Skeletal muscle tissue (tissue), 4 donors: ENCODE measurements around the gene PSTPIP2. TPM values are rescaled to one million over a fixed set of nuclear protein-coding genes. Genes with fewer than 3 reads are reported as not detected.
"Not testable (repeated sequence)": the region's sequence is repeated elsewhere in the genome, so short reads cannot be mapped to it uniquely, and the experiment has no call there.

Source experiments
- H3K27ac ChIP-seq: one replicate; pipeline ENCODE4 v1.7.0; 2013; ENCODE audit warnings: mild to moderate bottlenecking, low read depth, low read length, inconsistent platforms
- H3K27me3 ChIP-seq, 3 donors: one replicate each; pipeline ENCODE4 v1.7.0; 2013; ENCODE audit warnings: low read length in 3 of 3; ENCODE audit not compliant: control insufficient read depth in 3 of 3, insufficient read depth in 3 of 3
- H3K36me3 ChIP-seq, 3 donors: one replicate each; pipeline ENCODE4 v1.7.0; 2013; ENCODE audit warnings: low read length in 3 of 3; ENCODE audit not compliant: control insufficient read depth in 3 of 3, insufficient read depth in 3 of 3
- H3K4me1 ChIP-seq, 3 donors: one replicate each; pipeline ENCODE4 v1.7.0; 2013; ENCODE audit warnings: low read length in 3 of 3, mild to moderate bottlenecking in 3 of 3; ENCODE audit not compliant: control insufficient read depth in 3 of 3, insufficient read depth in 3 of 3
- H3K4me3 ChIP-seq, 3 donors: one replicate each; pipeline ENCODE4 v1.7.0; 2013; ENCODE audit warnings: low read length in 3 of 3
- H3K9ac ChIP-seq, 3 donors: one replicate each; pipeline ENCODE4 v1.7.0; 2013; ENCODE audit warnings: low read length in 3 of 3, mild to moderate bottlenecking in 3 of 3, moderate library complexity in 2 of 3, low read depth in 1 of 3
- H3K9me3 ChIP-seq, 3 donors: one replicate each; pipeline ENCODE4 v1.7.0; 2013; ENCODE audit warnings: low read length in 3 of 3; ENCODE audit not compliant: control insufficient read depth in 3 of 3
- total RNA-seq: library from RNA; depleted of rRNA; stranded (reverse); fragments of >200 nt; gene quantifications from one replicate; pipeline ENCODE4 v1.2.3, GENCODE V29; 2014
- donor health status: Osteomylitis.

The PSTPIP2 gene
- total RNA-seq, 1 donor from 2014 or later: 3.1 TPM

DNA sequence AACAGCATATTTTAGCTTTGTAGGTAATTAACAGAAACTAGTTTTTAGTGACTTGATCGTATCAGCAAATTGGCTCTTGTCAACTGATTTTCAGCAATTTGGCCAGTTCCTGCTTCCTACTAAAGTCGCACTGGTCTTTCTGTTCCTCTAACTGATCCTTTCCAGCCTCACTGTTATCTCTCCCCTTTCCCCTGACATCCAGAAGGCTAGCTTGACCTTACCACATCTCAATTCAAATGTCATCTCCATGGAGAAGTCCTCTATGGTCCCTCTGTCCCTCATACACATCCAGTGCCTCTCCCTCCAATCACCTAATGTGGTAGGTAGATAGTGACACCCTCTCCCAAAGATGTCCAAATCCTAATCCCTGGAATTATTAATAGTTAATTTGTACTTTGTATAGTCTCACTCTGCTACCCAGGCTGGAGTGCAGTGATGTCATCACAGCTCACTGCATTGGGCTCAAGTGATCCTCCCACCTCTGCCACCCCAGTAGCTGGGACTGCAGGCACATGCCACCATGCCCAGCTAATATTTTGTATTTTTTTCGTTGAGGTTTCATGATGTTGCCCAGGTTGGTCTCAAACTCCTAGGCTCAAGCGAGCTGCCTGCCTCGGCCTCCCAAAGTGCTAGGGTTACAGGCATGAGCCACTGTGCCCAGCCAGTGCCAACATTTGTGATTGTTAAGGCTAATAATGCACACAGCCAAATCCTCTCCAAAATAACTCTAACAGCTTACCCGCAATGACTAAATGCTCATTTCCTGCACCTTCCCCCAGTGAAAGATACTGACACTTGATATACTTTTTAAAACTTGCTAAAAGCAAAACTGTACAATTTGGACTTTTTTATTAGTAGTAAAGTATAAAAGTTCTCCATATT is 16.9 kb downstream of the PSTPIP2 start:
- H3K9me3 ChIP-seq: no peaks in the 10 kb centered on the region
- H3K36me3 ChIP-seq: no peaks in the 10 kb centered on the region
- H3K4me1 ChIP-seq: peaks cover 4 to 7% (median 4%) of the 10 kb centered on the region in 3 donors
- H3K4me3 ChIP-seq: no peak overlapping the region
- no peak overlapping the region for H3K27ac ChIP-seq
- H3K27me3 ChIP-seq: no peaks in the 10 kb centered on the region
- no peak overlapping the region for H3K9ac ChIP-seq

GRCh38 chr18:46053368-46054095 is 18.5 kb downstream of the PSTPIP2 start:
- Histone ChIP-seq H3K4me3 (no peak overlapping the region), H3K9me3 (no peaks in the 10 kb centered on the region), H3K4me1 (peaks cover 4 to 7% (median 4%) of the 10 kb centered on the region in 3 donors), H3K27ac (no peak overlapping the region), H3K9ac (no peak overlapping the region), H3K36me3 (no peaks in the 10 kb centered on the region), H3K27me3 (no peaks in the 10 kb centered on the region)

DNA sequence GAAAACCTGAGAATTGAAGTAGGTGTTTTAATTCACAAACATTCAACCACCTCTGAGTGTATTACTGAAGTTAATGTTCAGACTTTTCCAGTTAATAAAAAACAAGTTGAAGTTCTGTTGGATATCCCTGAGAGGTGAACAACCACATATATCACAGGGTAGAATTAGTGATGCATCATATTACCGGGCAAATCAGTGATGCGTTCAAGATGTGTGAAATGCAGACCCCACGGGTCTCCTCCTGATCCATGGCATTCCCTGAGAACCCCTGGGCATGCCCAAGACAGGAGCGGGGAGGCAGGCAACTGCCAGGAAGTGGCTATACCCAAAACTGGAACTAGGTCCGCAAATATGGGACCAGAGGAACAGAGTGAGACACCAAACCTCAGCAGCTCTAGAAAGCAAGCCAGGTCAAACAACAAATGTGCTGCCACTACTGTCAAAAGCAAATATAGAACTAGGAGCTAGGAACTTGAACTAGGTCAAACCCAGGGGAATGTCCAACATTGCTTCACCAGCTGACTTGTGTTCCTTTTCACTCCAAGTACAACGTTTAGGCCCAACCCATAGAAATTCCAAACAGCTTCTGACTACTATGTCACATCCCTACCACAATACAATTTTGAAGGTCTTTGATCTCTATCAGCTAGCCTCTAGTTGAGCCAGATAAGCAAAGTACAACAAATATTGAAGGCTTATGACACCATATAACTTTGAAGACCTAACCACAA is 20.2 kb downstream of the PSTPIP2 start:
- Histone ChIP-seq H3K4me1 (peaks cover 4 to 7% (median 4%) of the 10 kb centered on the region in 3 donors), H3K36me3 (no peaks in the 10 kb centered on the region), H3K9me3 (no peaks in the 10 kb centered on the region), H3K27ac (peak overlapping the region; percentile 40), H3K27me3 (no peaks in the 10 kb centered on the region), H3K4me3 (no peak overlapping the region), H3K9ac (no peak overlapping the region)

- Histone ChIP-seq H3K4me3 (no peak overlapping the region), H3K9me3 (no peaks in the 10 kb centered on the region), H3K9ac (no peak overlapping the region), H3K4me1 (peaks cover 4% of the 10 kb centered on the region in 3 donors), H3K27me3 (no peaks in the 10 kb centered on the region), H3K27ac (no peak overlapping the region), H3K36me3 (no peaks in the 10 kb centered on the region)
Measured at GRCh38 chr18:46050268-46050667, 21.8 kb downstream of the PSTPIP2 start.

DNA sequence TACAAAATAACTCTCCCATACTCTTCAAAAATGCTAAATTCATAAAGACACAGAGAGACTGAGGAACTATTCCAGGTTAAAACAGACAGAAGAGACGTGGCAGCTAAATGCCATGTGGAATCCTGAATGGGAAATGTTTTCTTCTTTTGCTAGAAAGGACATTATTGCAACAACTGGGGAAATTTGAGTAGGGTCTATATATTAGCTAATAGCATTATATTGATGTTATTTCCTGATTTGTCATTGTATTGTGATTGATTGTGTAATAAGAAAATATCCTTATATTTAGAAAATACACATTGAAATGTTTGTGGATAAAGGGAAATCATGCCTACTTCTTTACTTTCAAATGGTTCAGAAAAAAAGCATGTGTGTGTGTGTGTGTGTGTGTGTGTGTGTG is 23.4 kb downstream of the PSTPIP2 start:
- no peak overlapping the region for H3K9ac ChIP-seq

DNA sequence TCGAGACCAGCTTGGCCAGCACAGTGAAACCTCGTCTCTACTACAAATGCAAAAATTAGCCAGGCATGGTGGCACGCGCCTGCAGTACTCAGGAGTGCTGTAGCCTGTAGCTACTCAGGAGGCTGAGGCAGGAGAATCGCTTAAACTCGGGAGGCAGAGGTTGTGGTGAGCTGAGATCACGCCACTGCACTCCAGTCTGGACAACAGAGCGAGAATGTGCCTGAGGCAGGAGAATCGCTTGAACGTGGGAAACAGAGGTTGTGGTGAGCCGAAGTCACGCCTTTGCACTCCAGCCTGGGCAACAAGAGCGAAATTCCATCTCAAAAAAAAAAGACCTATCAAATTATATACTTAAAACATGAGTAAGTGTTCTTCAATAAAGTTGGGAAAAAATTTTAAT is 24.7 kb downstream of the PSTPIP2 start:
- H3K27me3 ChIP-seq, H3K27ac ChIP-seq, H3K36me3 ChIP-seq: not testable (repeated sequence)

More for the DNA sequence above, 23.4 kb downstream of the PSTPIP2 start:
- Histone ChIP-seq H3K27me3 (no peaks in the 10 kb centered on the region), H3K36me3 (no peaks in the 10 kb centered on the region), H3K4me3 (no peak overlapping the region), H3K27ac (no peak overlapping the region), H3K4me1 (peaks cover 4% of the 10 kb centered on the region in 3 donors), H3K9me3 (no peaks in the 10 kb centered on the region)

DNA sequence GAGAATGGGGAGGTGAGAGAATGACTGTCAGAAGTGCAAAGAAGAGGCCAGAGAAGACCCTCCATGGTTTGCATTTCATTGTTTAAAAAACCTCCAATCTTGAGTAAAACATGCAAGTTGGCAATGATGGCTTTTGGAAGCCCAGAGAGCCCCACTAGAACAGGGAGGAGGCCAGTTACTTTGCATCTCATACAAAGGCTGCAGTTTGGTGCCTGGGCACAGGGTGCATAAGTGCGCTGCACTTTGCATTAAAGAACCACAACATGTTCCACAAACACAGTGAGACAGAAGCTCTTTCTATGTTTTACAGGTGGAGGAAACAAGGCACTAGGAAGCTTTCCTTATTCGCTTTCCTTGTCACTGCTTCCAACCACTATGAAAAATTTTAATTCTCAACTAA is 25.4 kb downstream of the PSTPIP2 start:
- Histone ChIP-seq H3K27me3 (no peaks in the 10 kb centered on the region), H3K27ac (no peak overlapping the region), H3K4me1 (peaks cover under 1% of the 10 kb centered on the region in 3 donors), H3K4me3 (no peak overlapping the region), H3K9me3 (no peaks in the 10 kb centered on the region), H3K36me3 (no peaks in the 10 kb centered on the region), H3K9ac (no peak overlapping the region)

More for the DNA sequence above, 24.7 kb downstream of the PSTPIP2 start:
- not testable (repeated sequence) for H3K9me3 ChIP-seq, H3K4me1 ChIP-seq, H3K4me3 ChIP-seq, H3K9ac ChIP-seq

DNA sequence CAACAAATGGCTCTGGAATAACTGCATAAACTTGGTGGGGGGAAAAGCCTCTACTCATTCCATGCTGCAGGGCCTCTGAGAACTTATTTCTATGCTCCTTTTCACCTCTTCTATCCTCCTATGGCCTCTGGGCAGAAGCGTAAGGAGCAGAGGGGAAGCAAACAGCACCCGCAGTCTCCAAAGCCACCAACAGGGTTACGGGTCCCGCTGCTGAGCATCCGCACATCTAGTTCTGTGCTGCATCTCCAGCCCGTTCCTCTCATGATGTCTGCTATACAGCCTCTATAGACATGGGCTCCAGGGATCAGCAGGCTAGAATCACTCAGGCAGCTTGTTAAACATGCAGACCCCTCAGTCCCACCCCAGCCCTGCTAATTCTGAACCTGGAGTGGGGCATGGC is 25.9 kb downstream of the PSTPIP2 start:
- no peak overlapping the region for H3K9ac ChIP-seq
- no peaks in the 10 kb centered on the region for H3K4me1 ChIP-seq
- H3K4me3 ChIP-seq: no peak overlapping the region
- no peak overlapping the region for H3K27ac ChIP-seq
- no peaks in the 10 kb centered on the region for H3K27me3 ChIP-seq
- no peaks in the 10 kb centered on the region for H3K36me3 ChIP-seq
- no peaks in the 10 kb centered on the region for H3K9me3 ChIP-seq

DNA sequence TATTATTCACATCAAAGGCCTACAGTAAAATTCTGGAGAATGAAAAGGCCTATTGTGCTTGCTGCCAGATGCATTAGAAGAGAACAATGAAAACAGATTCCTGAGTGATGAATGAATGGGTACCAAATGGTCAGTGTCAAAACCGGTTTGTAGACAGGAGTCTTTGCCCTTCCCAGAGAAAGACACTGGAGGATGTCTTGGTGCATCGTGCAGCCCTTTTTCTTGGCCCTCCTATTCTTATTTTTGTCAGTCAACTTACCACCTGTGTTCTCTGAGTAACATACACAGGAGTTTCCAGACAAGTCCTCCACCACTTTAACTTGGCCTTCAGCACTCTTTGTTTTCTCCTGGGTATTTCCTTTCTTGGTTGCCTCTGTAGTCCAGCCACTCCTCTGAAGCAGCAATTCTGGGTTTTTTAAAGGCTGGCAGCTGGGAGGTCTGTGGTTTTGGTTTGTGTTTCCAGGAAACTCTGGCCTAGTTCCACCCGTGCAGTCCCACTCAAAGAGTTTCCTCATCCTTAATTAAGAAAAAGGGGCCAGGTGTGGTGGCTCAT is 29.4 kb downstream of the PSTPIP2 start:
- no peaks in the 10 kb centered on the region for H3K27me3 ChIP-seq
- H3K27ac ChIP-seq: no peak overlapping the region
- H3K36me3 ChIP-seq: peaks cover 0 to 5% (median 3%) of the 10 kb centered on the region in 3 donors
- H3K9me3 ChIP-seq: no peaks in the 10 kb centered on the region
- no peak overlapping the region for H3K4me3 ChIP-seq
- no peak overlapping the region for H3K9ac ChIP-seq
- H3K4me1 ChIP-seq: no peaks in the 10 kb centered on the region
